GM12874 (cell line): Measurements from ENCODE around the gene TEKTIP1.

Experiments used
- CTCF ChIP-seq: IDR thresholded peaks from 2 replicates; pipeline ENCODE4 v1.5.1; 2011; ENCODE audit warnings: low read depth, mild to moderate bottlenecking, control low read depth, low read length, moderate library complexity; ENCODE audit not compliant: insufficient read depth

TEKTIP1 gene

GRCh38 chr19:3538965-3539755 is at the start of gene TEKTIP1:
Gene TEKTIP1 (plus strand): TSS chr19:3539174. CDS start chr19:3539178, 4 bp downstream.
- no peak for TF ChIP-seq CTCF

GRCh38 chr19:3491396-3492119 is 47.4 kb upstream of the TEKTIP1 start:
- no peak for TF ChIP-seq CTCF

GRCh38 chr19:3492131-3492839 is 46.7 kb upstream of the TEKTIP1 start:
- 0 out of 2 replicates have a peak, but pooled peaks have one; percentile 2 for TF ChIP-seq CTCF

GRCh38 chr19:3492919-3493318 is 46.1 kb upstream of the TEKTIP1 start:
- TF ChIP-seq CTCF, result no peak

- no peak for TF ChIP-seq CTCF
These were observed 45.3 kb upstream of the TEKTIP1 start for GRCh38 chr19:3493651-3494050.

- TF ChIP-seq CTCF, result no peak
These were observed 44.9 kb upstream of the TEKTIP1 start for GRCh38 chr19:3494051-3494450.

- TF ChIP-seq CTCF, result no peak
These were observed 44.4 kb upstream of the TEKTIP1 start for GRCh38 chr19:3494559-3494958.
